K562 (cell line): ENCODE measurements around the gene MBP. TPM values are rescaled to one million over a fixed set of nuclear protein-coding genes. Genes with fewer than 3 reads are reported as not detected.

Experiments used
- ATAC-seq: fragments of 200-7000 bp; cut with Tn5 transposase; 3 replicates; pipeline ENCODE4 v1.9.1; 2020; ENCODE audit warnings: moderate library complexity
- BruUV-seq: library from RNA; stranded (reverse); fragments of 400-500 nt; replicated peaks from 2 replicates; lab custom pipeline; 2021; lab: Mats Ljungman, UMichigan
- CTCF ChIA-PET: fragments of 300-600 bp; formaldehyde crosslinking; extraction: SDS; loops from one replicate; lab custom pipeline; 2021; ENCODE audit warnings: low intra/inter-chr PET ratio; lab: Yijun Ruan, JAX
- POLR2A ChIA-PET: fragments of 300-600, 350-650 bp; sonication (Branson Sonifier 250); formaldehyde crosslinking; extraction: SDS; loops from one replicate; lab custom pipeline; 2021; ENCODE audit warnings: antibody characterized with exemption, inconsistent platforms; lab: Yijun Ruan, JAX
- DNase-seq, 4 experiments: peaks; one replicate each; pipeline versions ENCODE4 v3.0.0 to v3.0.0-alpha.2; 2011 to 2018; ENCODE audit warnings: low spot score in 3 of 4, mixed read lengths in 3 of 4; ENCODE audit errors: extremely low read depth in 1 of 4
- FAIRE-seq: peaks from 2 replicates; lab custom pipeline; 2011; peaks lifted over from hg19 to GRCh38; lab: Jason Lieb, UNC
- H2AFZ ChIP-seq: 2 replicates; pipeline ENCODE4 v1.6.0; 2011; ENCODE audit warnings: low read depth, low read length, control low read depth, inconsistent platforms
- H3K27ac ChIP-seq: fragments of 200-600 bp; 3 replicates; pipeline ENCODE4 v1.8.0; 2011; ENCODE audit warnings: low read depth, mild to moderate bottlenecking, control low read depth, inconsistent platforms, low read length, moderate library complexity, mixed read lengths; ENCODE audit errors: extremely low read depth
- H3K27me3 ChIP-seq, 2 experiments: fragments of 300-600 bp in 1 of 2; 2 replicates in 1 of 2; 3 replicates in 1 of 2; pipeline versions ENCODE4 v1.6.0 to v1.8.0; 2011; ENCODE audit warnings: inconsistent platforms in 2 of 2, low read length in 2 of 2, mild to moderate bottlenecking in 1 of 2, mixed read lengths in 1 of 2, moderate library complexity in 1 of 2; ENCODE audit not compliant: control insufficient read depth in 2 of 2, insufficient read depth in 2 of 2
- H3K36me3 ChIP-seq: fragments of 300-600 bp; 3 replicates; pipeline ENCODE4 v1.8.0; 2011; ENCODE audit warnings: mild to moderate bottlenecking, low read length, inconsistent platforms; ENCODE audit not compliant: control insufficient read depth, insufficient read depth
- H3K4me1 ChIP-seq, 2 experiments: fragments of 200-600 bp in 1 of 2; replicated peaks in 1 of 2; 2 replicates in 1 of 2; 3 replicates in 1 of 2; pipeline versions ENCODE4 v1.5.1 to v1.8.0; 2011; ENCODE audit warnings: inconsistent platforms in 2 of 2, low read length in 2 of 2, mild to moderate bottlenecking in 1 of 2, mixed read lengths in 1 of 2, moderate library complexity in 1 of 2; ENCODE audit not compliant: control insufficient read depth in 2 of 2, insufficient read depth in 2 of 2
- H3K4me2 ChIP-seq: 2 replicates; pipeline ENCODE4 v1.6.1; 2011; ENCODE audit warnings: low read length, control low read depth, inconsistent platforms, mixed read lengths; ENCODE audit not compliant: insufficient read depth
- H3K4me3 ChIP-seq: fragments of 200-600 bp; sonication (generic), shearing (Covaris generic); 2 replicates; pipeline ENCODE4 v1.5.1; 2016; ENCODE audit warnings: control low read depth, inconsistent platforms
- H3K79me2 ChIP-seq: fragments of 200-600 bp; 3 replicates; pipeline ENCODE4 v1.8.0; 2011; ENCODE audit warnings: low read length, inconsistent platforms; ENCODE audit not compliant: control insufficient read depth, insufficient read depth
- H3K9ac ChIP-seq, 2 experiments: 2 replicates each; pipeline versions ENCODE4 v1.6.0 to v1.6.1; 2011; ENCODE audit warnings: low read depth in 2 of 2, low read length in 2 of 2, control low read depth in 1 of 2, inconsistent platforms in 1 of 2, mild to moderate bottlenecking in 1 of 2, mixed read lengths in 1 of 2; ENCODE audit not compliant: insufficient read depth in 1 of 2
- H3K9me1 ChIP-seq: one replicate; pipeline ENCODE4 v1.6.0; 2011; ENCODE audit warnings: inconsistent platforms, mild to moderate bottlenecking, low read length, moderate library complexity; ENCODE audit not compliant: control insufficient read depth, insufficient read depth
- H3K9me3 ChIP-seq: replicated peaks from 2 replicates; pipeline ENCODE4 v1.5.1; 2011; ENCODE audit warnings: low read depth, low read length, inconsistent platforms; ENCODE audit not compliant: control insufficient read depth, insufficient read depth
- H4K20me1 ChIP-seq: replicated peaks from 2 replicates; pipeline ENCODE4 v1.6.1; 2011; ENCODE audit warnings: low read length, inconsistent platforms, mixed read lengths; ENCODE audit not compliant: control insufficient read depth, insufficient read depth
- ARID2 ChIP-seq: fragments of 450-650 bp; IDR thresholded peaks from 2 replicates; pipeline ENCODE4 v1.6.1; 2017; ENCODE audit warnings: antibody characterized with exemption, mild to moderate bottlenecking
- KLF10 ChIP-seq: fragments of 250-450 bp; sonication (Bioruptor Pico); IDR thresholded peaks from 2 replicates; pipeline ENCODE4 v1.6.1; 2021; ENCODE audit warnings: matching md5 sums
- RFX5 ChIP-seq: IDR thresholded peaks from 2 replicates; pipeline ENCODE4 v1.6.1; 2011; ENCODE audit warnings: low read depth, mild to moderate bottlenecking, improper control_type of control experiment, low read length
- ZNF121 ChIP-seq: sonication (generic); formaldehyde crosslinking; conservative IDR thresholded peaks from 2 replicates; pipeline ENCODE4 v1.8.0; 2022; ENCODE audit warnings: missing genetic modification reagents
- WGBS: fragments of 100-300 bp; shearing (Covaris generic); methylation state at CpG from one replicate; pipeline ENCODE4 v1.1.6; 2016; ENCODE audit warnings: low coverage, mixed read lengths; ENCODE audit not compliant: insufficient coverage; ENCODE audit errors: missing lambda C conversion rate; 5-methylcytosine and 5-hydroxymethylcytosine counted together
- in situ Hi-C: fragments of 300-500 bp; cut with MboI; formaldehyde crosslinking; loops from 4 replicates; pipeline ENCODE4 v1.15.0; 2018; ENCODE audit warnings: inconsistent platforms, mixed read lengths
- intact Hi-C: fragments of 100-400 bp; cut with micrococcal nuclease; formaldehyde crosslinking; loops from 2 replicates; pipeline ENCODE4 v1.14.2; 2022
- polyA plus RNA-seq, 8 experiments: library from polyadenylated mRNA; depleted of rRNA in 4 of 8; stranded (reverse) in 5 of 8; unstranded in 3 of 8; fragments of >200 nt; fragmentation: Nextera tagmentation in 2 of 8; fragmentation: Illumina TruSeq in 1 of 8; extraction: Ambion mirVana in 2 of 8; extraction: Trizol in 1 of 8; gene quantifications; 2 replicates each; pipeline versions ENCODE4 v1.2.1 to v1.2.3, GENCODE V29; 2011 to 2014; ENCODE audit warnings: inconsistent platforms in 1 of 8, missing spikeins in 1 of 8
- total RNA-seq, 7 experiments: library from RNA; depleted of rRNA in 6 of 7; stranded (reverse); fragments of >200 nt in 6 of 7; fragmentation: Illumina TruSeq in 2 of 7; extraction: Trizol in 2 of 7; gene quantifications; 2 replicates each; pipeline versions ENCODE4 v1.2.1 to v1.2.3, GENCODE V29; 2011 to 2021; ENCODE audit warnings: low replicate concordance in 1 of 7
- TF ChIP-seq, protein P1 (sequence below): sonication (generic); formaldehyde crosslinking; IDR thresholded peaks from 2 replicates; pipeline ENCODE4 v1.8.1; 2023; ENCODE audit warnings: mild to moderate bottlenecking, missing genetic modification reagents

The MBP gene
- total and polyA plus RNA-seq, 9 of the 15 experiments (the other 6 are each of a cell fraction or from before 2014, with no cell fraction given), result 0.09 TPM; not detected in 8

DNA sequence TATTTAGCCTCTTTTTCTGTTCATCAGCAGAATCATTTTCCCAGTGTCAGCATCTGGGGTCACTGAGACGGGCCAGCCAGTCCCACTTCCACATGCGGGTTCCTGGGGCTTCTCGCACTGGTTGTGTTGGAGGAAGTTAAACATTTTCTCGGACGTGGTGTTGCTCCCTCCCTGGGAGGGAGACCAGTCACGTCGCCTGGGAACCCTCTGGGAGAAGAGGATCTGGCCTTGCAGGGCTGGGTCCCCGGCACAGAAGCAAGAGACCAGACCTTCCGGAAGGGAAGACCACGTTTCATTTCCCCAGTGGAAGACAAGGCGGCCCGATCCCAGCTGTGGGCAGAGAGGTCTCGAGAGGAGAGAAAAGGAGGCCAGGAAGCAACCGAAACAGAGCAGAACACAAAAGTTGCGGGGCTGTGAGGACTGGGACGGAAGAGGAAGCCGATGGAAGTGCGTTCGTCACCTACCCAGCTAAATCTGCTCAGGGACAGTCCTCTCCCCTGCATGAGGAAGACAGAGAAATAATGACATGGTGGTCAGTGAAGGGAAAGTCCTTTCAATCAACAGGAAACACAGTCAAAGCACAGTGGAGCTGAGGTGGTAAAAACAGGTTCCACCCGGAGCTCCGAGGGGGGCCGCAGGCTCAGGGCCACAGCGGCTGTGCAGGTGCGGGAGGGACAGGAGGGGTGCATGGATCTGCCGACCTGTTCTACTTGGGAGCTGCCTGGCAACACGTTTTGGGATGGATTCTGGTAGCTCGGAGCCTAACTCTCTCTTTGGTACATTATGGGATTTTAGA lies 144.4 kb downstream of the MBP start (continued):
- TF ChIP-seq RFX5 (no peak), ARID2 (no peak), ZNF121 (CRISPR knock-in tag) (no peak)

DNA sequence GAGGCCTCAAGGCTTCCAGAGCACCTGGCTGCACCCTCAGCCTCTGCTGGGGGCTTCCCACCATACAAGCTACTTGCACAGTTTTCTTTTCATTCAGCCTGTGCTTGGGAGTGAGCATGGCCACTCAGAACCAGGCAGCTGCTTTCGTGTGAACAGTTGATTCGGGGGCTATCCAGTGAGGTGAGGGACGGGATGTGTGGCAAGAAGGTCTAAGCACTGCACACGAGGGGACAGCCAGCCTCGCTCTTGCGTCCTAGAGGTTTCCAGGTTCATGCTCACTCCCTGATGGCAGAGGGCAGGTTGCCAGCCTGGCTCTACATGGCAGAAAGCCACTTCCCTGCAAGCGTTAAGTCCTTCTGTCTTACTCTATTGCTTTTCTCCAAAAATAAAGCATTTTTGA lies 146.2 kb downstream of the MBP start:
- intact Hi-C loops, result no loop called here
- TF ChIP-seq, protein P1, sequence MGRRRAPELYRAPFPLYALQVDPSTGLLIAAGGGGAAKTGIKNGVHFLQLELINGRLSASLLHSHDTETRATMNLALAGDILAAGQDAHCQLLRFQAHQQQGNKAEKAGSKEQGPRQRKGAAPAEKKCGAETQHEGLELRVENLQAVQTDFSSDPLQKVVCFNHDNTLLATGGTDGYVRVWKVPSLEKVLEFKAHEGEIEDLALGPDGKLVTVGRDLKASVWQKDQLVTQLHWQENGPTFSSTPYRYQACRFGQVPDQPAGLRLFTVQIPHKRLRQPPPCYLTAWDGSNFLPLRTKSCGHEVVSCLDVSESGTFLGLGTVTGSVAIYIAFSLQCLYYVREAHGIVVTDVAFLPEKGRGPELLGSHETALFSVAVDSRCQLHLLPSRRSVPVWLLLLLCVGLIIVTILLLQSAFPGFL, result no peak
- no peak for TF ChIP-seq KLF10 (CRISPR knock-in tag)
- Histone ChIP-seq H2AFZ (no peak overlapping the region), H3K4me1 (peaks cover 0 to 8% of the 10 kb centered on the region in 2 experiments; a peak in 2 of 5 replicates), H3K9me3 (no peaks in the 10 kb centered on the region), H3K36me3 (no peaks in the 10 kb centered on the region), H4K20me1 (no peaks in the 10 kb centered on the region; the same call in 1 of the 2 replicates), H3K79me2 (no peaks in the 10 kb centered on the region), H3K9me1 (no peaks in the 10 kb centered on the region), H3K4me2 (no peak overlapping the region), H3K27me3 (peaks cover 37 to 75% of the 10 kb centered on the region in 2 experiments), H3K4me3 (no peak overlapping the region), H3K9ac (no peak overlapping the region), H3K27ac (no peak overlapping the region)
- BruUV-seq, result no TSS peak
- DNase-seq (no peak), FAIRE-seq (no peak), ATAC-seq (no peak)
- ChIA-PET CTCF (interaction anchor here (1.0 kb wide), 1 partner anchor 112 kb away, joined by 3 read pairs; no protein-coding TSS in a partner anchor), POLR2A (no interaction called here)
- in situ Hi-C loops, result no loop called here
- WGBS, result 0% methylated on average over 5 of the region's 7 CpGs
